ENCODE results near the gene ELOVL7.
"Not testable (repeated sequence)": the region's sequence is repeated elsewhere in the genome, so short reads cannot be mapped to it uniquely, and the experiment has no call there.

Gene ELOVL7

DNA sequence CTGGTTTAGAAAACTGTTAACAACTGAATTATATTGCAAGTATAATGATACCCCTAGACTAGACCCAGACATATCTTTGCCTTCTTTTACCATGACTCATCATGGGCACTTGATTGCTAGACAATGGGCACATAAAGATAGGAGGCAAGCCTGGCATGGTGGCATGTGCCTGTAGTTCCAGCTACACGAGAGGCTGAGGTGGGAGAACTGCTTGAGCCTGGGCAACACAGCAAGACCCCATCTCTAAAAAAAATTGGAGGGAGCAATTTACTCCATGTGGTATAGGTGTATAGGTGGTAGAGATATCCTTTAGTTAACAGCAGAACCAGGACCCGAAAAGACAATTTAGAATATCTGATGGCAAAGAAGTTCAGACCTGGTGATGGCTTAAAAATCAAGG, 51.6 kb downstream of the ELOVL7 start:
- no peak for FAIRE-seq

DNA sequence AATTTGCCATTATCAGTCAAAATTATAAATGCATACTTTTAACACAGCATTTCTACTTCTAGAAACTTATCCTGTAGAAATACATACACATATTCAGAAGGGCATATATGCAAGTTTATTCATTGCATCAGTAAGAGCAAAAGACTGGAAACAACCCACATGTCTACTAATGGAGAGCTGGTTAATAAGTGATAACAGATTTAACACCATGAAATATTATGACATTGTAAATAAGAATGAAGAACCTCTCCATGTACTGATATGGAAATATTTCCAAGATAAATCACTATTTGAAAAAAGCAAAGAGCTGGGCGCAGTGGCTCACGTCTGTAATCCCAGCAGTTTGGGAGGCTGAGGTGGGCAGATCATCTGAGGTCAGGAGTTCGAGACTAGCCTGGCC, 54.5 kb downstream of the ELOVL7 start:
- no peak for FAIRE-seq

DNA sequence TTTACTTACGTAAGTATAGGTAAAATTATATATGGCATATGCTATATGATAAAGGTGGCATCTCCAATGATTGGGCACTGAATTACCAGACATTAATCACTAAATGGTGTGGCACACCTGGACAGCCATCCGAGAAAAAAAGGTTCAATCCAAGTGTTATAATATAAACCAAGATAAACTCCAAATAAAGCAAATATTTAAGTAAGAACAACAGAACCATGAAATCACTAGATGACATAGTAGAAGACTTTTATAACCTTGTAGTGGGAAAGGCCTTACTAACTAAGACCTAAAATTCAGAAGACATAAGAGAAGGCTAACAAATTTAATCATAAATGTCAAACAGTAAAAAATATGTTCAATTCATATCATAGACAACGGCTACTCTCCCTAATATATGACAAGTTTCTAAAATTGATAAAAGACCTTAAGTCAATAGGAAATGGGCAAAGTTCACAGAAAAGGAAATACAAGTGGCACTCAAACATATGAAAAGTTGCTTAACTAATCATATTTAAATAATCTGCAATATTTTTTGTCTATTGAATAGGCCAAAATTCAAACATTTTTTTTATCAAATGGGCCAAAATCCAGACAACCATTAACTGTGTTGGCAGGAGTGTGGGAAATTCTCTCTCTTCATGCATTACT, 55.1 kb downstream of the ELOVL7 start:
- FAIRE-seq = no peak

DNA sequence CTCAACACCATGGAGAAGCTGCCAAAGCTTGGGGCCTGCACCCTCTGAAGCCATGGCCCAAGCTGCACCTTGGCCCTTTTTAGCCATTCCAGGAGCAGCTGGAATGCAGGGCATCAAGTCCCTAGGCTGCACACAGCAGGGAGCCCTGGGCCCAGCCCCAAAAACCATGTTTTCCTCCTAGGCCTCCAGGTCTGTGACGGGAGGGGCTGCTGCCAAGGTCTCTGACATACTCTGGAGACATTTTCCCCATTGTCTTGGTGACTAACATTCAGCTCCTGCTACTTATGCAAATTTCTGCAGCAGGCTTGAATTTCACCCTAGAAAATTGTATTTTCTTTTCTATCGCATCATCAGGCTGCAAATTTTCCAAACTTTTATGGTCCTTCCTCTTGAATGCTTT, 64.6 kb downstream of the ELOVL7 start:
- FAIRE-seq = no peak

DNA sequence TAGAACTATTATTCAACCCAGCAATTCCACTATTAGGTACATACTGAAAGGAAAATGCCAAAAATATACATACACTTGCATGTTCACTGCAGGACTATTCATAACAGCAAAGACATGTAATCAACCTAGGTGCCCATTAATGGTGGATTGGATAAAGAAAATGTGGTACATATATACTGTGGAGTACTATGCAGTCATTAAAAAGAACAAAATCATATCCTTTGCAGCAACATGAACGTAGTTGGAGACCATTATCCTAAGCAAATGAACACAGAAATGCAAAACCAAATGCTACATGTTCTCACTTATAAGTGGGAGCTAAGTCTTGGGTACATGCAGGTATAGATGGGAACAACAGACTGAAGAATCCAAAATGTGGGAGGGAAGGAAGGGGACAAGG, 67.7 kb downstream of the ELOVL7 start:
- no peak for FAIRE-seq

DNA sequence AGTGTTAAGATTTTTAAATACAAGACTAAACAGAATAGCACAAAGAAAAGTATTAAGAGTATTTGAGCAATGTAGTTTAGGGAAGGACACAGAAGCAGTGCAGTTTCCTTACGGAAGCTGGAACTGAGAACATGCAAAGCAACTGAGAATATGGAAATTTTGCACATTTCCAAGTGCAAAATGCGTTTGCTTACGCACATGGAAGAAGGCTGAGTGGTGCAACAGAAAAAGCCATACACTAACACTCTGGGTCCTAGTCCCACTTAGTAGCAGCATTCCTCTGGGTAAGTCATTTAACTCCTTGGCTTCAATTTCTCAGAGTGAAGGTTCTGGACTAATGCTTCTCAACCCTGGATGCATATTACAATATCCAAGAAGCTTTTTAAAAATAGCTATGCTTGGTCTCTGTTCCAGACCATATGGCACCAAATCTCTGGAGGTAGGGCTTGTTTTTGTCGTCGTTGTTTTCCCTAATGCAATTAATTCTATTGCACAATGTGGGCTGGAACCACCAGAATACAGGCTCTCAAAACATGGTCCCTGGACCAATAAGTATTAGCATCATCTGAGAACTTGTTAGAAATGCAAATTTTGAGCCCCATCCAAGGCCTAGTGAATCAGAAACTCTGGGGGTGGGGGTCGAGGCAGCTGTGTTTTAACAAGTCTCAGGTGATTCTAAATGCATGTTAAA, 78.9 kb downstream of the ELOVL7 start:
- no peak for FAIRE-seq

DNA sequence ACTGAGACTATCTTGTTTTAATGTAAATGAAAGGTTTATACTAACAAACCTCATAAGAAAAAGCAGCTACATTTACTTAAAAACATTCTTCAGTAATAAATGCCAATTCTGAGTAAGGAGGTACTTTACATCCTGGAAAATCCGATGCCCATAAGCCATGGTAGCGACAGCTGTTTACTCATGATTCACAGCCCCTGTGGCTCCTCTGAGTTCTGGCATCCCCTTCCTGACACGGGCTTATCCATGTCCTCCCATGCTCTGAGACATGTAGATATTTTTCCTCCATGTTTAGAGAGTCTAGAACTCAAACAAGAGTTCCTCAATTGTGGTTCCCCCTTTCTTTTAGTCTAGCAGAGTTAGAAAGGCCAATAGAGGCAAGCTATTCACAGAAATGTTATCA, 81.0 kb downstream of the ELOVL7 start:
- FAIRE-seq = no peak

DNA sequence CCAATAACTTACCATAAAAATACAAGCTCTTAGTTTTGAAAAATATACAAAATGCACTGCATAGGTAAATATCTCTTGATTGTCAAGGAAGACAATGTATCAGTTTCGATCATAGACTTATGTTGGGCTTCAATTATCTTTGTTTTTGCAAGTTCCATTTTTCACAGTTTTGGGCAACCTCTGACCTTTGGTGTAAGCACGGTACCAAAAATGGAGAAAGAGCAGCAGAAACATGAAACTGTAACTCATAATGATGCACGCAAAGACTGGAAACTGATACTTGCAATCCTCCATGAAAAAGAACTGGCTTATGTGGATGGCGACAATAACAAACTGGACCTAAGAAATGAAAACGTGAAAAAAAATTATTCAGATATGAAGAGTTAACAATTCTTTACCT, 89.6 kb downstream of the ELOVL7 start:
- no peak for FAIRE-seq

DNA sequence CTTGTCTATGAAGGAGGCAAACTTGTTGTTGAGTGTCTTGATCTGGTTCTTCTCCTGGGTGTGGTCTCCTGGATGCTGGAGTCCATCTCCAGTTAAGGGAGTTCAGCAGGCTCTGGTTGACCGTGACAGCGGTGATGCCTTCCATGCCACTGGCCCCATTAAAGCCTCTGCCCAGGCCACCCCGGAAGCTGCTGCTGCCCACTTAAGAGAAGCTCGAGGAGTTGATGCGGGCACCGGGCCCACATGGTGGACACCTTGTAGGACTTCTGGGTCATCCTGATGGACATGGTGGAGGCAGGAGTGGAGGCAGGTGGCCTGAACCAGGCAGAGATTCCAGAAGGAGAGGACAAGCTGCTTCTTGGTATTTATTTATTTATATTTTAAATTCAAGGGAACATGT, 99.4 kb downstream of the ELOVL7 start:
- no peak for FAIRE-seq

DNA sequence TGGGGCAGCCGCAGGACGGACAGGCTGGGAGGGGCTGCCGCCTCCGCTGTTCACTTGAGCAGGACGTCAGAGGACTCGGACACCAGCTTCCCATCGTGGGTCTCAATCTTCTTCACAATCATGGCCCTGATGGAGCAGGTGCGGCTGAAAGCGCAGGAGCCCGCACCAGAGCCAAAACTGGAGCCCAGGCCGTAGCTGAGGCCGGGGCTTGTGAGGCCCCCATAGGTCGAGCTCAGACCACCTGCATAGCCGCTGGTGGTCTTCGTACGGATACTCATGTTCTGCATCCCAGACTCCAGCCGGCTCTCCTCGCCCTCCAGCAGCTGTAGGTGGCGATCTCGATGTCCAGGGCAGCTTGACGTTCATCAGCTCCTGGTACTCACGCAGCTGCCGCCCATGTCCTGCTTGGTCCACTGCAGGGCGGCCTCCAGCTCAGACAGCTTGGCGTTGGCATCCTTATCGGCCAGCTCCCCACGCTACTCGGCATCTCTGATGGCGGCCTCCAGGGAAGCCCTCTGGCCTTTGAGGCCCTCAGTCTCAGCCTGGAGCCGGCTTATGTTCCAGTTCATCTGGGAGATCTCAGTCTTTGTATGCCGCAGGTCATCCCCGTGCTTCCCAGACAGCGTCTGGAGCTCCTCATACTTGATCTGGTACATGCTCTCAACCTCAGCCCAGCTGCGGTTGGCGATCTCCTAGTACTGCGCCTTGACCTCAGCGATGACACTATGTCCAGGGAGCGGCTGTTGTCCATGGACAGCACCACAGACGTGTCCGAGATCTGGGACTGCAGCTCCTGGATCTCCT, 100.4 kb downstream of the ELOVL7 start:
- no peak for FAIRE-seq

DNA sequence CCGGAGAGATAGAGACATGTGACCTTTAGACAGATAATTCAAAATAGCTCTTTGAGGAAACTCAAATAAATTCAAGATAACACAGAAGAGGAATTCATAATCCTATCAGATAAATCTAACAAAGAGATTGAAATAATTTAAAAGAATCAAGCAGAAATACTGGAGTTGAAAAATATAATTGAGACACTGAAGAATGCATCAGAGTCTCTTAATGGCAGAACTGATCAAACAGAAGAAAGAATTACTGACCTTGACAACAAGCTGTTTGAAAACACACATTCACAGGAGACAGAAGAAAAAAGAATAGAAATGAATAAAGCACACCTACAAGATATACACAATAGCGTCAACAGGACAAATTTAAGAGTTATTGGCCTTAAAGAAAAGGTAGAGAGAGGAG, 103.7 kb downstream of the ELOVL7 start:
- no peak for FAIRE-seq

DNA sequence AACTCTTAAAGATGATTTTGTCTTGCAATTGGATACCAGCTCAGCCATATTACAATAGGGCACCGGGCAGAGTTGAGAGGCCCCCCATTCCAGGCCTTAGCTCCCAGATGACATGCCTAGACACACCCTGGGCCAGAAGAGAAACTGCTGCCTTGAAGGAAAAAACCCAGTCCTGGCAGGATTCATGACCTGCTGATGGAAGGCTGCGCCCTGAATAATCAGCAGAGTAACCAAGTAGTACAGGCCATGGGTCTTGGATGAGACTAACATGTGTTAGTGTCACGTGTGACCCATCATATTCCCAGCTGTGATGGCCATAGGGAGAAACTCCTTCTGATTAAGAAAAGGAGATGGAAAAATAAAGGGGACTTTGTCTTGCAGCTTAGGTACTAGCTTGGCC, 105.1 kb downstream of the ELOVL7 start:
- FAIRE-seq = no peak

DNA sequence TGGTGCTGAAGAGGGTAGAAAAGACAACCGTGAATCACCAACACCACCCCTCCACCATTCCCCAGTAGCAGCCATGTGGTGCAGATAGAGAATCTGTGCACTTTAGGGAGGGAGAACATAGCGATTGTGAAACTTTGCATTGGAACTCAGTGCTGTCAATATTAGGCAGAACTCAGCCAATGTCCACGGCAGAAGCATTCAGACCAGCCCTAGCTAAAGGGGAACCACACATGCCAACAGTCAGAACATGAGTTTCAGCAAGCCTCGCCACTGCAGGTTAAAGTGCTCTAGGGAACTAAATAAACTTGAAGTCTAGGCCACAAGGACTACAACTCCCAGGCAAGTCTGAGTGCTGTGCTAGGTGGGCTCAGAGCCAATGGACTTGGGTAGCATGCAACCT, 105.6 kb downstream of the ELOVL7 start:
- no peak for FAIRE-seq

DNA sequence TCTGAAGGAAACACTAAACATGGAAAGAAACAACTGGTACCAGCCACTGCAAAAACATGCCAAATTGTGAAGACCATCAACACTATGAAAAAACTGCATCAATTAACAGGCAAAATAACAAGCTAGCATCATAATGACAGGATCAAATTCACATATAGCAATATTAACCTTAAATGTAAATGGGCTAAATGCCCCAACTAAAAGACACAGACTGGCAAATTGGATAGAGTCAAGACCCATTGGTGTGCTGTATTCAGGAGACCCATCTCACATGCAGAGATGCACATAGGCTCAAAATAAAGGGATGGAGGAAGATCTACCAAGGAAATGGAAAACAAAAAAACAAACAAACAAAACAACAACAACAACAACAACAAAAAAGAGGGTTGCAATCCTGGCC, 113.2 kb downstream of the ELOVL7 start:
- FAIRE-seq = not testable (repeated sequence)

DNA sequence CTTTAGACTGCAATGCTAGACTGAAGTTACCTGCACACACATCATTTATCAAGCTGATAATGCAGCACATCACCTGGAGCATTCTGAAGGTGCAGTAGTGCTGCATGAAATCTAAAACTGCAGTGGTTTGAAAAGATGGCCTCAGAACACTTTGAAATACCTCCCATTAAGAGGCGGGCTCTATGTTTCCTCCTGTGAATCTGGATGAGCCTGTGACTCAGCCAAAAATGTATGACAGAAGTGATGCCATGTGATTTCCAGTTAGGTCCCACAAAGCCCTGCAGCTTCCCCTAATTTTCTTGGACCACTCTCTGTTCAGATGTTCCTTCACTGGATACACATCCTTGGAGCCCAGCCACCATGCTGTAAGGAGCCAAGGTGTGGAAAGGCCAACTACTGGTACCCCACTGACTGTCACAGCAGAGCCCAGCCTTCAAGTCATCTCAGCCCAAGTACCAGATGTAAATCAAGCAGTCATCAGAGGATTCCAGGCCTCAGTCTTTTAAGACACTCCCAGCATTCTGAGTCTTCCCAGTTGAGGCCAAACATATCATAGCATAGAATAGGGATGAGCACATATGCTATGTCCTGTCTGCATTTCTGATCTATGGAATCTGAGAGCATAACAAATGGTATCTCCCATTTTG, 116.9 kb downstream of the ELOVL7 start:
- no peak for FAIRE-seq

DNA sequence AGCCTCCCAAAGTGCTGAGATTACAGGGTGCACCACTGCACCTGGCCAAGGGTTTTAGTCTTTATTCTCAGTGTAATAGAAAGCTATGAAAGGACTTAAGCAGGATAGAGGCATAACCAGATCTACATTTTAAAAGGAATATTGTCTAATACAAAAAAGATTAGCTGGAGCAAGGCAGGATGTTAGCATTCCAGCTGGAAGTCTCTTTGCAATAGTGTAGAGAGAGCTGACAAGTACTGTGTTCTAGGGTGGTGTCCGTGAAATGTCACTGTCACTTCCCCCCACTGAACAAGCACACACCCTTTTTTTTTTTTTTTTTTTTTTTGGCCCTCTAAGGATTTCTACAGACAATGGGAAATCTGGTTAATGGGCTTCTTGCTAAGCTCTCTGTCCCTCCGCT, 119.9 kb downstream of the ELOVL7 start:
- FAIRE-seq = no peak

DNA sequence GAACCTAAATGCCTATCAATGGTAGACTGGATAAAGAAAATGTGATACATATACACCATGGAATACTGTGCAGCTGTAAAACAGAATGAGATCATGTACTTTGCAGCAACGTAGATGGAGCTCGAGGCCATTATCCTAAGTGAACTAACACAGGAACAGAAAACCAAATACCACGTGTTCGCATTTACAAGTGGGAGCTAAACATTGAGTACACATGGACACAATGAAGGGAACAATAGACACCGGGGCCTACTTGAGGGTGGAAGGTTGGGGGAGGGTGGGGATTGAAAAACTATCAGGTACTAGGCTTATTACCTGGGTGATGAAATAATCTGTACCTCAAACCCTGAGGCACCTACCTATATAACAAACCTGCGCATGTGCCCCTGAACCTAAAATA, 121.7 kb downstream of the ELOVL7 start:
- FAIRE-seq = no peak

DNA sequence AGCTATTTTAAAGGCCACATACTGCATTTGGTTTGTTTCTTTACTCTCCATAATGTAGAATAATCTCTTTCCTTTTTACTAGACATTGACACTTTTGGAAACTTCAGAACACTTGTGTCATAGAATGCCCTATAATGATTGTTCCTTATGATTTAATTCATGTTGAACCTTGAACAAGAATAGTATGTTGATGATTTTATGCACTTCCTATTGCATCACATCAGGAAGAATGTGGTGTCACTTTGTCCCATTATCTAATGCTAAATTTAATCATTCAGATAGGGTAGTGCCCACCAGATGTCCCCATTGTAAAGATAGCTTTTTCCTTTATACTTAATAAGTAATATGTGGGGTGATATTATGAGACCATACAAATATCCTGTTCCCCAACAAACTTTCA, 124.7 kb downstream of the ELOVL7 start:
- FAIRE-seq = no peak

DNA sequence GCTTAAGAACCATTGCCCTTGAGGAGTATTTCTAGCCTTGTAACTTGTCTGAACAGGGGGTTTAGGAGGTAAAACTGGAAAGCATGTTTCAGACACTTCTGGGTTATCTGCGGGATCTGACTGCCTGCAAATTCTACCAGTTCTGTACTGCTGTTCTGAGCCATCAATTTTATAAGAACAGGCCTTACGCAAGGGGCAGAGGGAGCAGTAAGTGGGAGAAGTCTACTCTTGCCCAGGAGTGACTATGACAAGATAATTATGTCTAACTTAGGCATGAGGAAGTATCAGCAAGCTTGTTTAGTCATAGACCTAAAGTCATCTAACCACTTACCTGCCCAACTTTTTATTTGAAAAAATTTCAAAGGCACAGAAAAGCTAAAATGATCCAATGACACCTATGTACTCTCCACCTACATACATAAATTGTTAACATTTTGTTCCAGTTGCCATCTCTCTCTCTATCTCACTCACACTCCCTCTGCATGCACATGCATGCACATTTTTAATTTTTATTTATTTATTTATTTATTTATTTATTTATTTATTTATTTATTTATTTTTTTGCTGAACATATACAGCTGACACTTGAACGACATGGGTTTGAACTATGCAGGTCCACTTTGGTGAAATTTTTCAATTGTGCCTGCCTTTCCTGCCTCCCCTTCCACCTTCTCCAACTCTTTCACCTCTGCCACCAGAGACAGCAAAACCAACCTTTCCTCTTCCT, 125.7 kb downstream of the ELOVL7 start:
- FAIRE-seq = no peak

DNA sequence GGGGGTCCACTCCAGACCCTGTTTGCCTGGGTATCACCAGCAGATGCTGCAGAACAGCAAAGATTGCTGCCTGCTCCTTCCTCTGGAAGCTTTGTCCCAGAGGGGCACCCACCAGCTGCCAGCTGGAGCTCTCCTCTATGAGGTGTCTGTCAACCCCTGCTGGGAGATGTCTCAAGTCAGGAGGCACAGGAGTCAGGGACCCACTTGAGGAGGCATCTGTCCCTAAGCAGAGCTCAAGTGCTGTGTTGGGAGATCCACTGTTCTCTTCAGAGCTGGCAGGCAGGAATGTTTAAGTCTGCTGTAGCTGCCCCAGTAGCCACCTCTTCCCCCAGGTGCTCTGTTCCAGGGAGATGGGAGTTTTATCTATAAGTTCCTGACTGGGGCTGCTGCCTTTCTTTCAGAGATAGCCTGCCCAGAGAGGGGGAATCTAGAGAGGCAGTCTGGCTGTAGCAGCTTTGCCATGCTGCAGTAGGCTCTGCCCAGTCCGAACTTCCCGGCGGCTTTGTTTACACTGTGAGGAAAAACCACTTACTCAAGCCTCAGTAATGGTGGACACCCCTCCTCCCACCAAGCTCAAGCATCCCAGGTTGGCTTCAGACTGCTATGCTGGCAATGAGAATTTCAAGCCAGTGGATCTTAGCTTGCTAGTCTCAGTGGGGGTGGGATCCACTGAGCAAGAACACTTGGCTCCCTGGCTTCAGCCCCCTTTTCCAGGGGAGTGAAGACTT, 128.7 kb downstream of the ELOVL7 start:
- FAIRE-seq = not testable (repeated sequence)

DNA sequence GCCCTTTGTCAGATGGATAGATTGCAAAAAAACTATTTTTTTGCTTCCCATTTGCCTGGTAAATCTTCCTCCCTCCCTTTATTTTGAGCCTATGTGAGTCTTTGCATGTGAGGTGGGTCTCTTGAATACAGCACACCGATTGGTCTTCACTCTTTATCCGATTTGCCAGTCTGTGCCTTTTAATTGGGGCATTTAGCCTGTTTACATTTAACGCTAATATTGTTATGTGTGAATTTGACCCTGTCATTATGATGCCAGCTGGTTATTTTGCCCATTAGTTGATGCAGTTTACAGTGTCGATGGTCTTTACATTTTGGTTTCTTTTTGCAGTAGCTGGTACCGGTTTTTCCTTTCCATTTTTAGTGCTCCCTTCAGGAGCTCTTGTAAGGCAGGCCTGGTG, 131.1 kb downstream of the ELOVL7 start:
- FAIRE-seq = no peak

DNA sequence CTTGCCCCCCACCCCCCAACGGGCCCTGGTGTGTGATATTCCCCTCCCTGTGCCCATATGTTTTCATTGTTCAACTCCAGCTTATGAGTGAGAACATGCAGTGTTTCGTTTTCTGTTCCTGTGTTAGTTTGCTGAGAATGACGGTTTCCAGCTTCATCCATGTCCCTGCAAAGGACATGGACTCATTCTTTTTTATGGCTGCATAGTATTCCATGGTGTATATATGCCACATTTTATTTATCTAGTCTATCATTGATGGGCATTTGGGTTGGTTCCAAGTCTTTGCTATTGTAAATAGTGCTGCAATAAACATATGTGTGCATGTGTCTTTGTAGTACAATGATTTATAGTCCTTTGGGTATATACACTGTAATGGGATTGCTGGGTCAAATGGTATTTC, 132.2 kb downstream of the ELOVL7 start:
- FAIRE-seq = not testable (repeated sequence)
